K562 (cell line): ENCODE results near the gene PRKAR1B. TPM values are rescaled to one million over a fixed set of nuclear protein-coding genes. Genes with fewer than 3 reads are reported as not detected.

Experiments
- ASH1L ChIP-seq: fragments of 450-650 bp; IDR thresholded peaks from 2 replicates; pipeline ENCODE4 v1.6.1; 2018; ENCODE audit warnings: borderline replicate concordance, mild to moderate bottlenecking, low read depth; ENCODE audit not compliant: partially characterized antibody
- CC2D1A ChIP-seq: fragments of 450-650 bp; IDR thresholded peaks from 2 replicates; pipeline ENCODE4 v1.6.1; 2017; ENCODE audit warnings: mild to moderate bottlenecking
- FOSL1 ChIP-seq: fragments of 200-800 bp; sonication (Bioruptor generic); conservative IDR thresholded peaks from 2 replicates; pipeline ENCODE4 v1.6.1; 2016; ENCODE audit warnings: missing genetic modification characterization, missing compliant biosample characterization
- GATAD2B ChIP-seq: fragments of 450-650 bp; IDR thresholded peaks from 2 replicates; pipeline ENCODE4 v1.6.1; 2017; ENCODE audit warnings: mild to moderate bottlenecking, borderline replicate concordance
- LEF1 ChIP-seq: fragments of 450-650 bp; IDR thresholded peaks from 2 replicates; pipeline ENCODE4 v1.6.1; 2016; ENCODE audit warnings: mild to moderate bottlenecking
- NCOA1 ChIP-seq: fragments of 450-650 bp; IDR thresholded peaks from 2 replicates; pipeline ENCODE4 v1.6.1; 2016; ENCODE audit warnings: low read depth
- NR2C2 ChIP-seq, 2 experiments: fragments of 200-800 bp in 1 of 2; sonication (Bioruptor generic) in 1 of 2; sonication (generic) in 1 of 2; formaldehyde crosslinking in 1 of 2; IDR thresholded peaks; 2 replicates each; pipeline versions ENCODE4 v1.6.1 to v1.8.0; 2016 to 2022; ENCODE audit warnings: mild to moderate bottlenecking in 1 of 2, missing compliant biosample characterization in 1 of 2, missing genetic modification characterization in 1 of 2, missing genetic modification reagents in 1 of 2
- PHF8 ChIP-seq: fragments of 200-600 bp; sonication (generic); IDR thresholded peaks from 2 replicates; pipeline ENCODE4 v1.6.1; 2012; ENCODE audit warnings: mixed run types, mild to moderate bottlenecking, inconsistent platforms, low read length, moderate library complexity, borderline replicate concordance
- RBFOX2 ChIP-seq: fragments of 200-400 bp; formaldehyde crosslinking; IDR thresholded peaks from 2 replicates; pipeline ENCODE4 v1.6.1; 2017; ENCODE audit warnings: low read depth, mild to moderate bottlenecking, low read length, moderate library complexity
- RBM34 ChIP-seq: fragments of 200-400 bp; formaldehyde crosslinking; IDR thresholded peaks from 2 replicates; pipeline ENCODE4 v1.6.1; 2018; ENCODE audit warnings: low read length, borderline replicate concordance; ENCODE audit not compliant: insufficient read depth
- SIN3A ChIP-seq, 2 experiments: fragments of 150-350 bp in 1 of 2; IDR thresholded peaks; 2 replicates each; pipeline ENCODE4 v1.6.1; 2011 to 2016; ENCODE audit warnings: borderline replicate concordance in 2 of 2, low read depth in 2 of 2, low read length in 2 of 2, mild to moderate bottlenecking in 2 of 2, moderate library complexity in 2 of 2; ENCODE audit not compliant: control insufficient read depth in 1 of 2
- polyA plus RNA-seq, 8 experiments: library from polyadenylated mRNA; depleted of rRNA in 4 of 8; stranded (reverse) in 5 of 8; unstranded in 3 of 8; fragments of >200 nt; fragmentation: Nextera tagmentation in 2 of 8; fragmentation: Illumina TruSeq in 1 of 8; extraction: Ambion mirVana in 2 of 8; extraction: Trizol in 1 of 8; gene quantifications; 2 replicates each; pipeline versions ENCODE4 v1.2.1 to v1.2.3, GENCODE V29; 2011 to 2014; ENCODE audit warnings: inconsistent platforms in 1 of 8, missing spikeins in 1 of 8
- total RNA-seq, 7 experiments: library from RNA; depleted of rRNA in 6 of 7; stranded (reverse); fragments of >200 nt in 6 of 7; fragmentation: Illumina TruSeq in 2 of 7; extraction: Trizol in 2 of 7; gene quantifications; 2 replicates each; pipeline versions ENCODE4 v1.2.1 to v1.2.3, GENCODE V29; 2011 to 2021; ENCODE audit warnings: low replicate concordance in 1 of 7
- TF ChIP-seq, protein P1 (sequence below): sonication (generic); formaldehyde crosslinking; IDR thresholded peaks from 2 replicates; pipeline ENCODE4 v1.8.1; 2023; ENCODE audit warnings: mild to moderate bottlenecking, missing genetic modification reagents
- TF ChIP-seq, protein P2 (sequence below): sonication (generic); IDR thresholded peaks from 2 replicates; pipeline ENCODE4 v1.6.1; 2016
- TF ChIP-seq, protein P3 (sequence below), 2 experiments: fragments of 450-650 bp; IDR thresholded peaks; 2 replicates each; pipeline ENCODE4 v1.6.1; 2016
- TF ChIP-seq, protein P4 (sequence below): sonication (generic); formaldehyde crosslinking; IDR thresholded peaks from 2 replicates; pipeline ENCODE4 v1.8.1; 2023; ENCODE audit warnings: mild to moderate bottlenecking, missing genetic modification reagents
- TF ChIP-seq, protein P5 (sequence below): sonication (generic); formaldehyde crosslinking; IDR thresholded peaks from 2 replicates; pipeline ENCODE4 v1.4.0; 2020; ENCODE audit warnings: mild to moderate bottlenecking, missing genetic modification reagents

The PRKAR1B gene
- total and polyA plus RNA-seq, 9 of the 15 experiments (the other 6 are each of a cell fraction or from before 2014, with no cell fraction given) = 0.99 to 30.5 (median 12.7) TPM

DNA sequence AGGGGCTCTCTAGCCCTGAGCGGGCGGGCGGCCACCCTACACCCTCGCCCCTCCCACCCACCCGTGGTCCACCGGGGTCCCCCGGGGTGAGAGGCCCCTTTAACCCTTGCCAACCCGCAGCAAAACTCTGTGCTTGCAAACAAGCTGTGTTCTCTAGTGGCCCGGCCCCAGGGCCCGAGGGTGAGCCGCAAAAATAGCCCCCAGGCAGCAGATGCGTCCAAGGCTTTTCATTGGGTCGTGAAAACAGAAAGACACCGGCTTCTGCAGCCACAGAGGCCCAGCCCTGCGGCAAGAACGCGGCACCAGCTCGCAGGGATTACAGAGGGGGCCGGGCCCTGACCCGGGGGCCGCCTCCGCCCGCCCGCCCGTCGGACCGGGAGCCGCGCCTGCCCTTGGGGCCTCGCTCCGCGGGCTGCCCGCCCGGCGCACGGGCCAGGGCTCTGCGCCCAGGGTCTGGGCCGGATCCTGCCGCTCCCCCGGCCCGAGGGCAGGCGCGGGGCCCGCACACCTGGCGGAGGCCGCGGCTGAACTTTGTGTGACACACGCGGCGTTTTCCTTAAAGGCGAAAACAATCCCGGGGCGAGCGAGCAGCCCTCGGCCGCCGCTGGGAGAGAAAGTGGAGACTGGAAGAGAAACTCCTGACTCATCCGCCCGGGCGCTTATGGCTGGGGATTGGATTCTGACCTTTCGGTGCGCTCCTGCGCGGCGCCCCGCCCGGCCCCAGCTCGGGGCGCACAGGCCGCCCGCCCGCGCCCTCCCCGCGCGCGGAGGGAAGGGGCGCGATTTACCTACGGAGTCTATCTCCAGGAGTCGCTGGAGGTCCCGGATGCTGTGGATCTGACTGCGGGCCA is 210.2 kb downstream of the PRKAR1B start (continued):
- TF ChIP-seq, protein P1, sequence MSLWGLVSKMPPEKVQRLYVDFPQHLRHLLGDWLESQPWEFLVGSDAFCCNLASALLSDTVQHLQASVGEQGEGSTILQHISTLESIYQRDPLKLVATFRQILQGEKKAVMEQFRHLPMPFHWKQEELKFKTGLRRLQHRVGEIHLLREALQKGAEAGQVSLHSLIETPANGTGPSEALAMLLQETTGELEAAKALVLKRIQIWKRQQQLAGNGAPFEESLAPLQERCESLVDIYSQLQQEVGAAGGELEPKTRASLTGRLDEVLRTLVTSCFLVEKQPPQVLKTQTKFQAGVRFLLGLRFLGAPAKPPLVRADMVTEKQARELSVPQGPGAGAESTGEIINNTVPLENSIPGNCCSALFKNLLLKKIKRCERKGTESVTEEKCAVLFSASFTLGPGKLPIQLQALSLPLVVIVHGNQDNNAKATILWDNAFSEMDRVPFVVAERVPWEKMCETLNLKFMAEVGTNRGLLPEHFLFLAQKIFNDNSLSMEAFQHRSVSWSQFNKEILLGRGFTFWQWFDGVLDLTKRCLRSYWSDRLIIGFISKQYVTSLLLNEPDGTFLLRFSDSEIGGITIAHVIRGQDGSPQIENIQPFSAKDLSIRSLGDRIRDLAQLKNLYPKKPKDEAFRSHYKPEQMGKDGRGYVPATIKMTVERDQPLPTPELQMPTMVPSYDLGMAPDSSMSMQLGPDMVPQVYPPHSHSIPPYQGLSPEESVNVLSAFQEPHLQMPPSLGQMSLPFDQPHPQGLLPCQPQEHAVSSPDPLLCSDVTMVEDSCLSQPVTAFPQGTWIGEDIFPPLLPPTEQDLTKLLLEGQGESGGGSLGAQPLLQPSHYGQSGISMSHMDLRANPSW = no peak
- TF ChIP-seq NCOA1 (no peak), ASH1L (no peak), RBFOX2 (peak; percentile 26; the same call in 1 of the 2 replicates), FOSL1 (tag) (peak; percentile 44; the same call in 1 of the 2 replicates), LEF1 (no peak), CC2D1A (no peak), GATAD2B (no peak), RBM34 (no peak), SIN3A (IDR thresholded peaks at IDR 0.05; ENCODE audit: borderline replicate concordance in 2 of 2, control insufficient read depth in 1 of 2, low read depth in 2 of 2, low read length in 2 of 2) (no peak), PHF8 (0 out of 2 replicates have a peak, but pooled peaks have one; percentile 6), NR2C2 (CRISPR knock-in tag; IDR thresholded peaks at IDR 0.05) (no peak), NR2C2 (tag; IDR thresholded peaks at IDR 0.05) (peak; percentile 44)
- TF ChIP-seq, protein P2, sequence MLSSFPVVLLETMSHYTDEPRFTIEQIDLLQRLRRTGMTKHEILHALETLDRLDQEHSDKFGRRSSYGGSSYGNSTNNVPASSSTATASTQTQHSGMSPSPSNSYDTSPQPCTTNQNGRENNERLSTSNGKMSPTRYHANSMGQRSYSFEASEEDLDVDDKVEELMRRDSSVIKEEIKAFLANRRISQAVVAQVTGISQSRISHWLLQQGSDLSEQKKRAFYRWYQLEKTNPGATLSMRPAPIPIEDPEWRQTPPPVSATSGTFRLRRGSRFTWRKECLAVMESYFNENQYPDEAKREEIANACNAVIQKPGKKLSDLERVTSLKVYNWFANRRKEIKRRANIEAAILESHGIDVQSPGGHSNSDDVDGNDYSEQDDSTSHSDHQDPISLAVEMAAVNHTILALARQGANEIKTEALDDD = no peak
- TF ChIP-seq, protein P3, sequence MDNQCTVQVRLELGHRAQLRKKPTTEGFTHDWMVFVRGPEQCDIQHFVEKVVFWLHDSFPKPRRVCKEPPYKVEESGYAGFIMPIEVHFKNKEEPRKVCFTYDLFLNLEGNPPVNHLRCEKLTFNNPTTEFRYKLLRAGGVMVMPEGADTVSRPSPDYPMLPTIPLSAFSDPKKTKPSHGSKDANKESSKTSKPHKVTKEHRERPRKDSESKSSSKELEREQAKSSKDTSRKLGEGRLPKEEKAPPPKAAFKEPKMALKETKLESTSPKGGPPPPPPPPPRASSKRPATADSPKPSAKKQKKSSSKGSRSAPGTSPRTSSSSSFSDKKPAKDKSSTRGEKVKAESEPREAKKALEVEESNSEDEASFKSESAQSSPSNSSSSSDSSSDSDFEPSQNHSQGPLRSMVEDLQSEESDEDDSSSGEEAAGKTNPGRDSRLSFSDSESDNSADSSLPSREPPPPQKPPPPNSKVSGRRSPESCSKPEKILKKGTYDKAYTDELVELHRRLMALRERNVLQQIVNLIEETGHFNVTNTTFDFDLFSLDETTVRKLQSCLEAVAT (IDR thresholded peaks at IDR 0.05) = no peak
- TF ChIP-seq, protein P4, sequence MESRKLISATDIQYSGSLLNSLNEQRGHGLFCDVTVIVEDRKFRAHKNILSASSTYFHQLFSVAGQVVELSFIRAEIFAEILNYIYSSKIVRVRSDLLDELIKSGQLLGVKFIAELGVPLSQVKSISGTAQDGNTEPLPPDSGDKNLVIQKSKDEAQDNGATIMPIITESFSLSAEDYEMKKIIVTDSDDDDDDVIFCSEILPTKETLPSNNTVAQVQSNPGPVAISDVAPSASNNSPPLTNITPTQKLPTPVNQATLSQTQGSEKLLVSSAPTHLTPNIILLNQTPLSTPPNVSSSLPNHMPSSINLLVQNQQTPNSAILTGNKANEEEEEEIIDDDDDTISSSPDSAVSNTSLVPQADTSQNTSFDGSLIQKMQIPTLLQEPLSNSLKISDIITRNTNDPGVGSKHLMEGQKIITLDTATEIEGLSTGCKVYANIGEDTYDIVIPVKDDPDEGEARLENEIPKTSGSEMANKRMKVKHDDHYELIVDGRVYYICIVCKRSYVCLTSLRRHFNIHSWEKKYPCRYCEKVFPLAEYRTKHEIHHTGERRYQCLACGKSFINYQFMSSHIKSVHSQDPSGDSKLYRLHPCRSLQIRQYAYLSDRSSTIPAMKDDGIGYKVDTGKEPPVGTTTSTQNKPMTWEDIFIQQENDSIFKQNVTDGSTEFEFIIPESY (CRISPR knock-in tag) = peak; percentile 92
- TF ChIP-seq, protein P5, sequence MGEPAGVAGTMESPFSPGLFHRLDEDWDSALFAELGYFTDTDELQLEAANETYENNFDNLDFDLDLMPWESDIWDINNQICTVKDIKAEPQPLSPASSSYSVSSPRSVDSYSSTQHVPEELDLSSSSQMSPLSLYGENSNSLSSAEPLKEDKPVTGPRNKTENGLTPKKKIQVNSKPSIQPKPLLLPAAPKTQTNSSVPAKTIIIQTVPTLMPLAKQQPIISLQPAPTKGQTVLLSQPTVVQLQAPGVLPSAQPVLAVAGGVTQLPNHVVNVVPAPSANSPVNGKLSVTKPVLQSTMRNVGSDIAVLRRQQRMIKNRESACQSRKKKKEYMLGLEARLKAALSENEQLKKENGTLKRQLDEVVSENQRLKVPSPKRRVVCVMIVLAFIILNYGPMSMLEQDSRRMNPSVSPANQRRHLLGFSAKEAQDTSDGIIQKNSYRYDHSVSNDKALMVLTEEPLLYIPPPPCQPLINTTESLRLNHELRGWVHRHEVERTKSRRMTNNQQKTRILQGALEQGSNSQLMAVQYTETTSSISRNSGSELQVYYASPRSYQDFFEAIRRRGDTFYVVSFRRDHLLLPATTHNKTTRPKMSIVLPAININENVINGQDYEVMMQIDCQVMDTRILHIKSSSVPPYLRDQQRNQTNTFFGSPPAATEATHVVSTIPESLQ (CRISPR knock-in tag) = no peak
